IMR-90 (cell line): ENCODE results near the gene CKS1B.

Experiments used
- BHLHE40 ChIP-seq: fragments of 150-350 bp; IDR thresholded peaks from 2 replicates; pipeline ENCODE4 v1.6.1; 2016; ENCODE audit warnings: mild to moderate bottlenecking, low read depth, low read length
- CEBPB ChIP-seq: IDR thresholded peaks from 2 replicates; pipeline ENCODE4 v1.6.1; 2012; ENCODE audit warnings: low read depth, low read length, improper control_type of control experiment
- CHD1 ChIP-seq: IDR thresholded peaks from 2 replicates; pipeline ENCODE4 v1.6.1; 2012; ENCODE audit warnings: low read depth, low read length, improper control_type of control experiment
- CTCF ChIP-seq: conservative IDR thresholded peaks from 2 replicates; pipeline ENCODE4 v1.5.1; 2012; ENCODE audit warnings: mild to moderate bottlenecking, low read depth, low read length, improper control_type of control experiment
- ELK1 ChIP-seq: fragments of 150-350 bp; IDR thresholded peaks from 2 replicates; pipeline ENCODE4 v1.6.1; 2016; ENCODE audit warnings: low read depth, mild to moderate bottlenecking, low read length, moderate library complexity, borderline replicate concordance
- MAZ ChIP-seq: IDR thresholded peaks from 2 replicates; pipeline ENCODE4 v1.6.1; 2012; ENCODE audit warnings: low read depth, mild to moderate bottlenecking, low read length, improper control_type of control experiment, moderate library complexity, borderline replicate concordance
- MXI1 ChIP-seq: IDR thresholded peaks from 2 replicates; pipeline ENCODE4 v1.6.1; 2012; ENCODE audit warnings: low read depth, mild to moderate bottlenecking, low read length, moderate library complexity, borderline replicate concordance
- POLR2A ChIP-seq: IDR thresholded peaks from 2 replicates; pipeline ENCODE4 v1.6.1; 2012; ENCODE audit warnings: mild to moderate bottlenecking, low read depth, low read length
- RAD21 ChIP-seq: IDR thresholded peaks from 2 replicates; pipeline ENCODE4 v1.6.1; 2012; ENCODE audit warnings: low read length, improper control_type of control experiment
- RFX5 ChIP-seq: IDR thresholded peaks from 2 replicates; pipeline ENCODE4 v1.8.0; 2012; ENCODE audit warnings: low read depth, mild to moderate bottlenecking, low read length, moderate library complexity
- SMC3 ChIP-seq: fragments of 150-350 bp; IDR thresholded peaks from 2 replicates; pipeline ENCODE4 v1.6.1; 2016; ENCODE audit warnings: low read depth, mild to moderate bottlenecking, antibody characterized with exemption, low read length, moderate library complexity
- USF2 ChIP-seq: fragments of 150-350 bp; IDR thresholded peaks from 2 replicates; pipeline ENCODE4 v1.6.1; 2017; ENCODE audit warnings: mild to moderate bottlenecking, antibody characterized with exemption, low read length, low read depth

- TF ChIP-seq MAZ = no peak
- no peak for TF ChIP-seq CTCF
- no peak for TF ChIP-seq CHD1
- no peak for TF ChIP-seq USF2
- no peak for TF ChIP-seq RAD21
- no peak for TF ChIP-seq POLR2A
- no peak for TF ChIP-seq RFX5
- no peak for TF ChIP-seq CEBPB
- no peak for TF ChIP-seq SMC3
- no peak for TF ChIP-seq ELK1
- TF ChIP-seq MXI1 = no peak
- no peak for TF ChIP-seq BHLHE40
Observed at GRCh38 chr1:155002464-155003226, 28.2 kb downstream of the CKS1B start, which contains the start of gene ZBTB7B.
